Fibroblast of mammary gland (primary cell): ENCODE results near the gene TEX54.

Experiments
- DNase-seq: peaks from one replicate; pipeline ENCODE4 v3.0.0-alpha.2; 2010; ENCODE audit warnings: low read depth
- H3K4me3 ChIP-seq: 2 replicates; pipeline ENCODE4 v1.5.1; 2011; ENCODE audit warnings: low read depth, mild to moderate bottlenecking, low read length, moderate library complexity; ENCODE audit not compliant: control insufficient read depth
- CTCF ChIP-seq: conservative IDR thresholded peaks from 2 replicates; pipeline ENCODE4 v1.5.1; 2011; ENCODE audit warnings: low read depth, low read length, inconsistent platforms; ENCODE audit not compliant: control insufficient read depth, insufficient read depth

Gene TEX54

DNA sequence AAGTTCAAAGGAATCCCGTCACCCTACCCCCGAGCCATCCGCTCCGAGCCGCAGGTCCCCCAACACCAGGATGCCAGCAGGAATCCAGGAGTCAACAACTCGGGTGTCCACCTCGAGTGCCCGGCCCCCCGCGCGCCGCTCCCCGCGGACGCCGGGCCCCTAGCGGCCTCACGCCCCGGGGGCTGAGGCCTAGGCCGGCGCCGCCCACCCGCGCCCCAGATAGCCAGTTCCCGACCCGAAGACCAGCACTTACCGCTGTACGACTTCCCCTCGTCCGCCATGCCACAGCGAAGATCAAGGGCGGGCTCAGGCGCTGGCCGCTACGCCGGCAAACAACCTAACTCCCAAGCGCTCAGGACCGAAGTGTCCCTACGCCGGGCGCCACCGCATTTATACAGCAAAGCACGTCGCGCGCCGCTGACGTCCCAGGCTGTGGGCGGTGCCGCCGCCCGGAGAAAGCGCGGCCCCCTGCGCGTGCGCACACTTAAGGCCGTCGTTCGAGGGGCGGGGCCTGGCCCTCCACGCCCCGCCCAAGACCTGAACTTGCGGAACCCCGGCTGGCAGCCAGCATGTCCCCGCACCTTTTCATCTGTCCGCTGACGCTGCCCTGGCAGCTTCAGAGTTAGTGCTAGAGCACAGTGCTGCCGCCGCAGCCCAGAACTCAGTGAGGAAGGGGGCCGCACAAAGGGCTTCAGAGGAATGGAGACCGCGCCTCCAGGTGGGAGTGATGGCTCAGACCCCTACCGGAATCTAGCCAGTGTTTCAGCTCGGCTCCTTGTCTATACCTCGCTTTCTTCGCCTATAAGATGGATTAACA, 27.4 kb downstream of the TEX54 start, which contains the start of gene NXF1:
NXF1 (minus strand) TSS at position 365 of the 817 bp plus-strand sequence; CDS start at position 281, 84 bp downstream.
- TF ChIP-seq CTCF, result no peak
- DNase-seq, result peak; percentile 90

DNA sequence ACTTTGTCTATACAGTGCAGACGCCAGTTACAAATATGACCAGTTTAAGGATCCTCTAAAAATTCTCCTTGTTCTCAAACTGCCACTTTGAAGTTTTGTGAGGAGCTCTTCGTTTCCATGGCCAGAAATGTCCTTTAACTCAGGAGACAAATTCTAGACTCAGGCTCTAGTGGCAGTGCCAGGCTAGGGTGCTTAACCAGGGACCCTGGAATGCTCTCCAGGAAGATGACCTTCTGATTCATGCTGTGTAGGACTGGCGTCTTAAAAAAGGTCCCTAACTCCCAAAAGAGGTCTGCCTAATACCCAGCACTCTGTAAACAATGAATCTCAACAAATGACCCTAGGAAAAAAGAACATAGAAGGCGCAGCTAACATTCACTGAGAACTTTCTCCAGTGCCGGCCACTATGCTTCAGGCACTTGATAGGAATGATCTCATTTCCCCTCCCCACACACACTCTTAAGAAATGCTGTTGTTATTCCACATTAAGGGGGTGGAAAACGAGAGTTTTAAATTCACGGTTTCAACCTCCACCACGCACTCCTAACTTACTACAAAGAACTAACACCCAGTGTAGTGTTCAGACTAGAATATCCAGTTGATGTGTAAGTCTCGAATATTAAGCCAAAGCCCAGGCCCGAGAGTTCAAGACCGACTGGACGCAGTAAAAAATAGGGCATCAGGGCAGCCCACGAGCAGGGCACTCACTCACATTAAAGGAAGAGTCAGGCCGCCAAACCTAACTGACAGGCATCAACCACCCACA, 28.1 kb downstream of the TEX54 start:
- DNase-seq, result peak; percentile 47
- no peak for TF ChIP-seq CTCF
- H3K4me3 ChIP-seq, result peak overlapping the region; percentile 91

More for the DNA sequence above, 27.4 kb downstream of the TEX54 start, which contains the start of gene NXF1:
- peak within 1 kb of the TSS; percentile 91 for H3K4me3 ChIP-seq

DNA sequence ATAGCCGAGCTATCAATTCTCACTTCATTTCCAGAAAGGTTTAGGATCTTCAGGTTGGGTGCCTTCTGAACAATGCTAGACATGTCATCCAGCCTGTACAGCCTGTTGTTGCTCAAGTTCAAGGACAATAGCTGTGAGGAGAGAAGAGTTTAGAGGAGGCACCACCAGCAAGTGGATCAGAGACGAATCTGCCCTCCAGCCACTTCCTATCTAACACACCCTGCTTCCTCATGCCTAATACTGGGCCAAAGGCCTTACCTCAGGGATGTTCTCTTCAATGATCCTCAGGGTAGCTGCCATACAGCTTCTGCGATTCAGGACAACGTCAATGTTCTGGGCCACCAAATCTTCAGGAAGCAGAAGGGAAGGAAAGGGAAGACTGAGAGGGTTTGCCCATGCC, 31.6 kb downstream of the TEX54 start:
- H3K4me3 ChIP-seq, result no peak overlapping the region
- no peak for DNase-seq
- TF ChIP-seq CTCF, result no peak

- no peak overlapping the region for H3K4me3 ChIP-seq
- no peak for TF ChIP-seq CTCF
- DNase-seq, result no peak
Measured at GRCh38 chr11:62799486-62799885, 33.2 kb downstream of the TEX54 start.

DNA sequence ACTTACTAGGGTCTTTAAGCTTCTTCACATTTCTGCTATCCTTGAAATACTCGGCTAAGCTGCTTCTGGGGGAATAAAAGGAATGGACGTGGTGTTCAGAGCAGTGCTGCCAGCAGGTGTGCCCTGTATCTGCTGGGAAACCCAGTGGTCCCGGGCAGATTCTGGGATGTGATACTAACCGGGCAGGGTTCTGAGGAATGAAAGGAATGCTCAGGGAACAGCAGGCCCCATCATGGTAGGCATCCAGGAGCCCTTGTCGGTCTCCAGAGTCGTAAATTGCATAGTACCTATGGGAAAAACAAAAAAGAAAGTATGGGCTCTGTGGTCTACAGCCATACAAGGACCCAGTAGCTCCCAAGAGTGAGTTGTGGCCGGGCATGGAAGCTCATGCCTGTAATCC, 36.4 kb downstream of the TEX54 start:
- no peak for TF ChIP-seq CTCF
- no peak overlapping the region for H3K4me3 ChIP-seq
- DNase-seq, result no peak

DNA sequence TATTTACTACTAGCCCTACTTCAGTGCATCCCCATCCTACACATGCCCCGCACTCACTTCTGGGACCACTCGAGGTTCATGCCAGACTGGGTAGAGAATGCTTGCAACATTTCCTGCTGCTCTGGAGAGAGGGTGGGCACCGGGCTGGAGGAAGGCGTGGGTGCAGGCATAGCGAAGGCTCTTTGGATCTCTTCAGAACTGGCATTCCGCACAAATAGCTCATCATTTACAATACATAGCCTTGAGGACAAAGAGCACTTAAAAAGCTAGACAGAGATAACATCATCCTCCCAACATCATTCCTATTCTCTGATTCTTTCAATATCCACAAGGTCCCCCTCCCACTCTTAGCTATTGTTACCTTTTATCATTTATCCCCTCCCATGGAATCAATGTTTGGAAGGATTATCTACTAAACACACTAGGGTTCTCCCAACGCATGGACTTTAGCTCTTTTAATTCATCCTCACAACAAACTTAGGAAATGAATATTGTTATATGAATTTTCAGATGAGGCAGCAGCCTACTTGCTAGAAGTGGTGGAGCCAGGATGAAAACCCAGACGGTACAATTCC, 38.4 kb downstream of the TEX54 start:
- no peak for TF ChIP-seq CTCF
- H3K4me3 ChIP-seq, result no peak overlapping the region

More for the DNA sequence above, 38.4 kb downstream of the TEX54 start:
- DNase-seq, result no peak
